Tibial nerve (tissue), 4 donors: ENCODE measurements around the gene MTA2. TPM values are rescaled to one million over a fixed set of nuclear protein-coding genes. Genes with fewer than 3 reads are reported as not detected.

Experiments
- DNase-seq, 2 donors: peaks; one replicate each; pipeline ENCODE4 v3.0.0-alpha.2; 2019; ENCODE audit warnings: low spot score in 2 of 2
- H3K27ac ChIP-seq, 4 donors: fragments of 200-600 bp; sonication (generic) in 3 of 4; one replicate each; pipeline ENCODE4 v1.5.1; 2017 to 2019; ENCODE audit warnings: mild to moderate bottlenecking in 1 of 4
- H3K27me3 ChIP-seq, 2 donors: fragments of 200-600 bp; sonication (generic) in 1 of 2; one replicate each; pipeline versions ENCODE4 v1.5.1 to v1.6.0; 2017 to 2019
- H3K36me3 ChIP-seq, 3 donors: fragments of 200-600 bp; sonication (generic); one replicate each; pipeline ENCODE4 v1.5.1; 2018 to 2019
- H3K4me1 ChIP-seq, 4 donors: fragments of 200-600 bp; sonication (generic) in 3 of 4; one replicate each; pipeline ENCODE4 v1.5.1; 2017 to 2019
- H3K4me3 ChIP-seq, 4 donors: fragments of 200-600 bp; sonication (generic) in 3 of 4; one replicate each; pipeline ENCODE4 v1.5.1; 2017 to 2019; ENCODE audit warnings: mild to moderate bottlenecking in 1 of 4, moderate library complexity in 1 of 4
- H3K9me3 ChIP-seq, 4 donors: fragments of 200-600 bp; sonication (generic) in 3 of 4; one replicate each; pipeline ENCODE4 v1.5.1; 2017 to 2019
- EP300 ChIP-seq, 2 donors: sonication (generic); formaldehyde crosslinking; IDR thresholded peaks; one replicate each; pipeline ENCODE4 v1.6.1; 2017; ENCODE audit warnings: antibody characterized with exemption in 2 of 2, mild to moderate bottlenecking in 1 of 2
- POLR2A ChIP-seq, 2 donors: fragments of 450-650 bp; IDR thresholded peaks; one replicate each; pipeline ENCODE4 v1.6.1; 2017; ENCODE audit warnings: antibody characterized with exemption in 2 of 2, mild to moderate bottlenecking in 2 of 2, moderate library complexity in 2 of 2
- WGBS, 2 donors: methylation state at CpG; one replicate each; pipeline ENCODE4 v1.1.5; 2018; 5-methylcytosine and 5-hydroxymethylcytosine counted together
- total RNA-seq, 4 donors: library from RNA; depleted of rRNA; stranded (reverse); fragments of >200 nt; gene quantifications; one replicate each; pipeline ENCODE4 v1.1.0, GENCODE V29; 2016
- TF ChIP-seq, protein P1 (sequence below), 5 experiments: fragments of 200-600 bp in 3 of 5; fragments of 450-650 bp in 2 of 5; sonication (generic) in 3 of 5; IDR thresholded peaks; one replicate each; pipeline ENCODE4 v1.5.1; 2016 to 2019; ENCODE audit warnings: antibody characterized with exemption in 5 of 5, mild to moderate bottlenecking in 3 of 5, moderate library complexity in 2 of 5

The MTA2 gene
- total RNA-seq, 4 donors from 2014 or later, result 79.5 to 95.3 (median 88.8) TPM

DNA sequence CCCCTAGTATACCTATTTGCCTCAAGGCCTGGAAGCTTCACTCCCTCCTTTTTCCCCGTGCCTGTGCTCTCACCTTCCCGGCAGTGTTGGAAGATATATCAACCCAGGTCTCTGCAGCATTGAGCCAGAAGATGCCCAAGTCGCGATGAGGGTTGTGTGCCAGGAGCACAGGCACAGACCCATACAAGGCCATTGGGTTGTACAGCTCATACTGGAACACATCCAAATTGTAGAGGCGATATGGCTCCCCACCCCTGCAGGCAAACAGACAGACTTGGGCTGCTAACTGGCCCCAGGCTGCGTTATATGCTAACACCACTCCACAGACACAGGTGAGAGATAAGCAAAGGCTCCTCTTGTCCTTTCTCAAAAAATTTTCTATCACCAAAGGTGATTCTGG, 30.8 kb upstream of the MTA2 start:
- Histone ChIP-seq H3K4me3 (no peak overlapping the region), H3K27ac (no peak overlapping the region), H3K36me3 (peaks cover 11 to 99% (median 48%) of the 10 kb centered on the region in 3 donors), H3K4me1 (no peaks in the 10 kb centered on the region), H3K9me3 (no peaks in the 10 kb centered on the region), H3K27me3 (no peaks in the 10 kb centered on the region)
- 83 to 89% methylated on average over 4 to 6 of the region's 6 CpGs for WGBS, 2 donors
- TF ChIP-seq POLR2A (IDR thresholded peaks at IDR 0.05) (no peak), EP300 (IDR thresholded peaks at IDR 0.05) (no peak)
- TF ChIP-seq, protein P1, sequence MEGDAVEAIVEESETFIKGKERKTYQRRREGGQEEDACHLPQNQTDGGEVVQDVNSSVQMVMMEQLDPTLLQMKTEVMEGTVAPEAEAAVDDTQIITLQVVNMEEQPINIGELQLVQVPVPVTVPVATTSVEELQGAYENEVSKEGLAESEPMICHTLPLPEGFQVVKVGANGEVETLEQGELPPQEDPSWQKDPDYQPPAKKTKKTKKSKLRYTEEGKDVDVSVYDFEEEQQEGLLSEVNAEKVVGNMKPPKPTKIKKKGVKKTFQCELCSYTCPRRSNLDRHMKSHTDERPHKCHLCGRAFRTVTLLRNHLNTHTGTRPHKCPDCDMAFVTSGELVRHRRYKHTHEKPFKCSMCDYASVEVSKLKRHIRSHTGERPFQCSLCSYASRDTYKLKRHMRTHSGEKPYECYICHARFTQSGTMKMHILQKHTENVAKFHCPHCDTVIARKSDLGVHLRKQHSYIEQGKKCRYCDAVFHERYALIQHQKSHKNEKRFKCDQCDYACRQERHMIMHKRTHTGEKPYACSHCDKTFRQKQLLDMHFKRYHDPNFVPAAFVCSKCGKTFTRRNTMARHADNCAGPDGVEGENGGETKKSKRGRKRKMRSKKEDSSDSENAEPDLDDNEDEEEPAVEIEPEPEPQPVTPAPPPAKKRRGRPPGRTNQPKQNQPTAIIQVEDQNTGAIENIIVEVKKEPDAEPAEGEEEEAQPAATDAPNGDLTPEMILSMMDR (IDR thresholded peaks at IDR 0.05), result no peak
- DNase-seq, result no peak

DNA sequence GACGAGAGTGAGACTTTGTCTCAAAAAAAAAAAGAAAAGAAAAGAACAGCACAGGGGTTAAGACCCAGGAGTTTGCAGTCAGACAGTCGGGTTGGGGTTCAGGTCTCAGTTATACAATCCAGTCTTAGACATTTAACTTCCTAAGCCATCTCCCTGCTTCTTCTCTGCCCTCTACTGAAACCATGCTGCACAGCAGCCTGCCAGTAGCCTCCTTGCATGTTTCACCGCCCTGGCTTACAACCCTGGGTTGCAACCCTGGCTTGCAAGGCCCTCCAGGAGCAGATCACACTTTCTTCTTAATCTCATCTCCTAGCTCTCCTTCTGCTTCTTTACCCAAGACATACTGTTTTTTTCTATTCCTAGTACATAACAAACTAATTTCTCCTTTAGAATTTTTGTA, 26.0 kb upstream of the MTA2 start:
- DNase-seq, result no peak
- Histone ChIP-seq H3K27ac (no peak overlapping the region), H3K36me3 (peaks cover 4 to 83% (median 41%) of the 10 kb centered on the region in 3 donors), H3K4me3 (no peak overlapping the region), H3K4me1 (no peaks in the 10 kb centered on the region), H3K9me3 (no peaks in the 10 kb centered on the region), H3K27me3 (no peaks in the 10 kb centered on the region)
- no peak for TF ChIP-seq EP300 (IDR thresholded peaks at IDR 0.05)
- no peak for TF ChIP-seq POLR2A (IDR thresholded peaks at IDR 0.05)
- TF ChIP-seq, protein P1 (IDR thresholded peaks at IDR 0.05), result no peak
- 58 to 61% methylated on average over 3 of the region's 3 CpGs for WGBS, 2 donors

DNA sequence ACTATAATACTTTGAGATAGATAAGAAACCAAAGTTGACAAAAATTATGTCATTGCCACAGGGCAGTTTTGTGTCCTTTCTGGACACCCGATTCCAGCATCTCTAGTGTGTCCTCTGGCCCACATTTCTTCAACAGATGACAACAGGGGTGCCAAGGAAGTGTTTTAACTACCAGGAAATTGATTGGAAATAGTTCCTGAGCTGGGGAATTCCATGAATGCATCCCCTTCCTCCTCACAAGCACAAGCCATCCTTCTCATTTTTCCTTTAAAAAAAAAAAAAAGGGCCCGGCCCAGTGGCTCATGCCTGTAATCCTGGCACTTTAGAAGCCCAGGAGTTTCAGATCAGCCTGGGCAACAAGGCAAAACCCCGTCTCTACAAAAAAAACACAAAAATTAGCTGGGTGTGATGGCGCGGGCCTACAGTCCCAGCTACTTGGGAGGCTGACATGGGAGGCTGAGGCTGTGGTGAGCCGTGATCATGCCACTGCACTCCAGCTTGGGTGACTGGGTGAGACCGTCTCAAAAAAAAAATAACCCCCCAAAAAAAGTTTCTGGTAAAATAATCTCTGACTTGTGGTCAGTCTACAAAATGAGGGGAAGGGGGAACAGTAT, 20.9 kb upstream of the MTA2 start:
- H3K36me3 ChIP-seq, result peaks cover 4 to 40% (median 16%) of the 10 kb centered on the region in 3 donors
- WGBS, 2 donors, result 83 to 91% methylated on average over 7 of the region's 7 CpGs
- H3K27me3 ChIP-seq, result no peaks in the 10 kb centered on the region
- H3K4me1 ChIP-seq, result peaks cover 0 to 28% (median 19%) of the 10 kb centered on the region in 4 donors
- no peak for DNase-seq
- H3K27ac ChIP-seq, result peak overlapping the region; percentile 60 to 95 (median 88)
- peak overlapping the region in 3 of 4 donors; percentile 76 to 92 (median 84) for H3K4me3 ChIP-seq
- TF ChIP-seq EP300 (IDR thresholded peaks at IDR 0.05), result no peak
- TF ChIP-seq POLR2A (IDR thresholded peaks at IDR 0.05), result no peak
- TF ChIP-seq, protein P1 (IDR thresholded peaks at IDR 0.05), result no peak
- no peaks in the 10 kb centered on the region for H3K9me3 ChIP-seq

DNA sequence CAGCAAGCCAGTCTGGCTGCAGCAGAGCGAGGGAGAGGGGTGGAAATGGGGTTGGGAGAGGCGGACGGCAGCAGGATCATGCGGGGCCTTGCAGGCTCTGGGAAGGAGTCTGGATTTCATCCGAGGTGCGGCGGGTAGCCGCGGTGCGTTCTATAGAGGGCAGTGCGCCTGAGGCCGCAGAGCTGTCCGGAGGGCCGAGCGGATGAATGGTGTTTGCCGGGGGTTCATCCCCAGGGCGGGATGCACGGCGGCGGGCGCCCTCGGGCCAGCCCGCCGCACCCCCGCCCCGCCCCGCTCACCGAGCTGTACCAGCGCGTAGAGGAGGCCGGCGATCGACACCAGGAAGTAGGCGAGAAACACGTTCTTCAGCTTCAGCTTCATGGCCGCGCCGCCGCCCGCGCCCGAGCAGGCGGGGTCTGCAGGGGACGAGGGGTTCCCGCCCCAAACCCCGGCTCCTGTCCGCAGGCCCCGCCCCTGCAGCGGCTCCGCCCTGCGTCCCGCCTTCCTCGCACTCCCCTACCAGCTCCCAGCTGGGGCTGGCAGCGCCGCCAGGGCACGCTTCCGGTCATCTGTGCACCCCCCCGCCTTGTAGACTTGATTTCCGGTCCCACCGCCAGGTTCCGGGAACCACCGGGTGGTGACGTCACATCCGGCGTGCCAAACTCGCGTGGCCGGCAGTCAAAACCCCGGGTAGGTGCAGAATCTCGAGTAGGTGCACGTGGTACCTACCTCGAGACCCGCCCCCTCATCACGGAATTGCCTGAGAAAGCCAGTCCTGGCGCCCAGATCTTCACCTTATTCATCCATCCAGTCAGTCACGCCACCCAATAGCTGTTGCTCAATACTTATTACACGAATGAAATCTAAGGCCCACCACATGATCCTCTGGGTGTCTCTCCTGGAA, 20.2 kb upstream of the MTA2 start, which contains the start of gene B3GAT3:
B3GAT3 (minus strand) TSS at position 420 of the 904 bp plus-strand sequence; CDS start at position 381, 39 bp downstream.
- 1% methylated on average over 52 to 58 of the region's 77 CpGs for WGBS, 2 donors
- TF ChIP-seq EP300 (IDR thresholded peaks at IDR 0.05) (peak; percentile 90 to 98), POLR2A (IDR thresholded peaks at IDR 0.05) (peak; percentile 39 to 86)
- TF ChIP-seq, protein P1 (IDR thresholded peaks at IDR 0.05), result peak in 2 of 5 experiments; percentile 59 to 61
- Histone ChIP-seq H3K27ac (peak within 1 kb of the TSS; percentile 60 to 95 (median 88)), H3K4me1 (peaks cover 0 to 28% (median 19%) of the 10 kb centered on the region in 4 donors), H3K4me3 (peak within 1 kb of the TSS; percentile 72 to 92 (median 80)), H3K36me3 (peaks cover 4 to 40% (median 9%) of the 10 kb centered on the region in 3 donors), H3K9me3 (no peaks in the 10 kb centered on the region), H3K27me3 (no peaks in the 10 kb centered on the region)
- DNase-seq, result peak; percentile 96
